Activated CD4-positive, alpha-beta T cell treated with anti-CD3 and anti-CD28 coated beads, Interleukin-10, Interleukin-2, amounts not matched to agents 100 ng/mL and 50 ng/mL, durations not matched to agents 16 hours and 8 hours (primary cell): ENCODE results near the gene KIF3C.
"Not testable (repeated sequence)": the region's sequence is repeated elsewhere in the genome, so short reads cannot be mapped to it uniquely, and the experiment has no call there.

Source experiments
- DNase-seq: peaks from one replicate; pipeline ENCODE4 v3.0.0-alpha.2; 2020

Gene KIF3C

GRCh38 chr2:25958611-25959010 lies 23.7 kb downstream of the KIF3C start:
- not testable (repeated sequence) for DNase-seq

GRCh38 chr2:25957743-25958142 lies 24.6 kb downstream of the KIF3C start:
- DNase-seq = no peak

- DNase-seq = peak; percentile 13
Measured at GRCh38 chr2:25955869-25956535, 26.3 kb downstream of the KIF3C start.

GRCh38 chr2:25955036-25955435 lies 27.3 kb downstream of the KIF3C start:
- no peak for DNase-seq

- DNase-seq = no peak
Measured at GRCh38 chr2:25954199-25954752, 28.0 kb downstream of the KIF3C start.

GRCh38 chr2:25951071-25951547 lies 31.2 kb downstream of the KIF3C start:
- peak; percentile 82 for DNase-seq

- no peak for DNase-seq
Measured at GRCh38 chr2:25948437-25948836, 33.9 kb downstream of the KIF3C start.

- DNase-seq = no peak
Measured at GRCh38 chr2:25941042-25941441, 41.3 kb downstream of the KIF3C start.

- no peak for DNase-seq
Measured at GRCh38 chr2:25939257-25939668, 43.0 kb downstream of the KIF3C start.

- DNase-seq = no peak
Measured at GRCh38 chr2:25938345-25938744, 44.0 kb downstream of the KIF3C start.

- no peak for DNase-seq
Measured at GRCh38 chr2:25936889-25937545, 45.3 kb downstream of the KIF3C start.

GRCh38 chr2:25933622-25934021 lies 48.7 kb downstream of the KIF3C start:
- no peak for DNase-seq

GRCh38 chr2:25929789-25930473 lies 52.4 kb downstream of the KIF3C start:
- no peak for DNase-seq

- no peak for DNase-seq
Measured at GRCh38 chr2:25928668-25929067, 53.6 kb downstream of the KIF3C start.

GRCh38 chr2:25926984-25927756 lies 55.1 kb downstream of the KIF3C start:
- DNase-seq = peak; percentile 64

- no peak for DNase-seq
Measured at GRCh38 chr2:25922501-25922900, 59.8 kb downstream of the KIF3C start.

- DNase-seq = no peak
Measured at GRCh38 chr2:25920786-25921415, 61.4 kb downstream of the KIF3C start.

GRCh38 chr2:25920336-25920735 lies 62.0 kb downstream of the KIF3C start:
- DNase-seq = no peak

- no peak for DNase-seq
Measured at GRCh38 chr2:25917832-25918231, 64.5 kb downstream of the KIF3C start.

- not testable (repeated sequence) for DNase-seq
Measured at GRCh38 chr2:25917411-25917810, 64.9 kb downstream of the KIF3C start.

GRCh38 chr2:25915944-25916772 lies 66.1 kb downstream of the KIF3C start:
- peak; percentile 78 for DNase-seq
